Stimulated activated CD4-positive, alpha-beta T cell treated with anti-CD3 and anti-CD28 coated beads, Interleukin-15, amount 100 ng/mL, for 1 hour (primary cell): ENCODE measurements around the gene NGB.
"Not testable (repeated sequence)": the region's sequence is repeated elsewhere in the genome, so short reads cannot be mapped to it uniquely, and the experiment has no call there.

Experiments
- DNase-seq, 2 donors: peaks; one replicate each; pipeline ENCODE4 v3.0.0-alpha.2; 2020; ENCODE audit warnings: low read depth in 1 of 2, low spot score in 1 of 2

The NGB gene

DNA sequence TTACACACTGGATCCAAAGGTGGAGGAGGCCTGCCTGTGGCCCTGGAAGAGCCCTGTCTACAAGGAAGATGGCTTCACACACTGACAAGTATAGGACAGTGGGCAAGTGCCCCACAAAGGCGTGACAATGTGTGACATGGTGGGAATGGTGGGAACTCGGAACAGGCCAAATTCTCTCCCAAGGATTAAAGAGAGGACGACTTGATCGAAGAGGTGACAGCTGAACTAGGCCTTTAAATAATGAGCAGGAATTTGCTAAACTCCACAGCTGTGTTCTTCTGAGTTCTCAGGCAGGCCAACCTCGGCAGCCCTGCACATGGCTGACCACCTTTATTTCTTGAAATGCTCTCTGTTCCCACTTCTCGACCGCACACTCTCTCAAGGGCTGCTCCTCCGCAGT, 25.9 kb upstream of the NGB start:
- DNase-seq = no peak

DNA sequence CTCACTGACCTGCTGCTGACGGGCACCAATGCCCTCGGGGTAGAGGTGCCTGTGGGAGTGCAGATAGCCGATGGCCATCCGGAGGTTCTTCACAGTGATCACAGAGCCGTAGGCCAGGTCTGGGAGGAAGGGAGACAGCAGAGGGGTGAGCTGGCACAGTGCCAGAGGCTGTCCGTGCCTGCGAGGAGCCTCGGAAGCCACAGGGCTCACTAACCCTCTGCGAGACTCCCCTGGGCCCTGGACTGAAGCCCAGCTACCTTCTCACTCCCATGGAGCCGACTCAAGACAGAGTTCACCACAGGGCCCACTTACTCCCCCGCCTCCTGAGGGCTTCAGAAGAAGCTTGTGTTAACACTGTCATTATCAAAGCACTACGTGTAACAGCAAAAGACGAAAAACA, 25.1 kb upstream of the NGB start:
- DNase-seq = no peak

DNA sequence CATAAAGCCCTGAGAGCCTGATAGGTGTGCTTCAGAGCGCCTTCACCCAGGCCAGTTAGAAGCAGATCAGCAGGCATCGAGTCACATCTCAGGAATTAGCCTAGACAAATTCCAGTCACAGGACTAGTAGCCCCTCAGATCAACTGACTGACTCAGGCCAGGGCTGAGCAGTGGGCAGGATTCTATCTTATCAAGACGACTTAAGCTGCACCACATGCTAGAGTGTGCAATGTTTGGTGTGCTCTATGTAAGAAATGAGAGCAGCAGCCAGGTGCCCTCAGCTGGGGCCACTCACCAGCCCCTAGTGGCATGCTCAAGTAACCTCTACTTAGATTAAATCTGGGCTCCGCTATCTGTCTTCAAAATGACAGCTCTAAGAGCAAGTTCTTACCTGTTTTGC, 19.7 kb upstream of the NGB start:
- DNase-seq = no peak

DNA sequence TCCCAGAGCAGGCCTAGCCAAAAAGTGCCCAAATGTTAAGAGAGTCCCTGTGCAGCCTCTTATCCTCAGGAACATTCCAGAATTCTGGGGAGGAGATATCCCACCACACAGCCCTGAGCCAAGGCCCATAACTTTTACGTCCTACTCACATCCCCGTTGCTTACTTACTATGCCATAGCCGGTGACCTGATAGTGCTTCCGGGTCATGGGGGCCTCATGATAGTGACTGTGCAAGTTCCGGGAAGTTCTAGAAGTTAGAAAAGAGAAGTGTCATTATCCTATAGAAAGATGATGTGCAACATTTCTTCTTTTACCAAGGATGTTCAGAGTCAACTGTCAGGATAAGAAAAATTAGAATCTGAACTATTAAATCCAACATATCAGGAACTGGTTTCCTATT, 15.6 kb upstream of the NGB start:
- no peak for DNase-seq

DNA sequence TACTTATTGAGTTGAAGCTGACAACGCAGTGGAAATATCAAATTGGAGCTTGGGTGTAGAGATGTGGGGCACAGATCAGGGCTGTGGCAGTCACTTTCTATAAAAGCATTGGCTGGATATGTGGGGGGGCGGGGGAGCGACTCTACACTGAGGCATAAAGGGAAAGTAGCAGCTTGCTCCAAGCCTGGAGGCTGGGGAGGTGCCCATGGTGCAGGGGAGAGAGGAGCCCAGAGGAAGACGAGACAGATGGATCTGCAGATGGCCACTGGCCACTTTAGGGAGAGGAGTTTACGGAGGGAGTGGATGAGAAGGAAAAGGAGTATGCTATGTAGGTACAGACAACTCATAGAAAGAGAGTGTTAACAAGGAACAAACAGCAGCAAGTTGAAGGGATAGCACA, 13.5 kb upstream of the NGB start:
- DNase-seq = no peak

DNA sequence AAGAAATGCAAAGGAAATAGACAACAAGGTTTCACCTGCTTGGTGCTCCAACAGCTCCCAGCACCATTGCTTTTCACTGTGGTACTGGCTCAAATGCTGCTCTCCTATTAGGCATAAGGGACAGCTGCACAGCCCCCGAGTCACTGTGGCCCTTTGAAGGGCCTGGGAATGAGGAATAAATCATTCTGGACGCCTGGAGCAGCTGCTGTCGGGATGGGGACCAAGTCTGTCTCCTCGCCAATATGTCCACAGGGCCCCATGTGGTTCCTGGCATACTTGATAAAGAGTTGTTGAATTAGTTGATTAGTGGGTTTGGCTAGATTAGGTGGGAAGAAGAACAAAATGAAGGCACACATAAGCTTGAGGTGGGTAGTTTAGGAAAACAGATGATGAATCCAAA, 13.1 kb upstream of the NGB start:
- no peak for DNase-seq

DNA sequence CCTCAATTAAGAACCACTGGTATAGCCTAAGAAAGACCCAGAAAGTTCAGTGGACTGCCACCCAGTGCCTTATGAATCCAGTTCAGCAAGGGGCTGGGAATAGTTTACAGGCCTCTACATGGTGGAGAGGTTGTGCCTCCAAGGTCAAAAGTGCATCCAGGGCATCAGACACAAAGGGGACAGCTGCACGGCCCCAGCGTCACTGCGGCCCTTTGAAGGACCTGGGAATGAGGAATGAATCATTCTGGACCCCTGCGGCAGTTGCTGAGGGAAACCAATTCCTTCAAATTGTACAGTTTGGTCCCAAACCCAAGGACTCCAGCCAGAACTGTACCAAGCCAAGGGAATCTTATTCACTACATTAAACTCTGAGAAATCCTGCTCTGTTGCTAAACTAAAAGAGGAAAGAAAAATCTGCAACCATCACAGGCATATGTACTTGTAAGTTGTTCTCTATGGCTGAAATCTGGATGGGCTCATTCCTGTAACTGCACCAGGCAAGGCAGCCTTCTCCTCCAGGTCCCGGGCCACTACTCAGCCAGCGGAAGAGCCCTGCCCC, 10.9 kb upstream of the NGB start:
- DNase-seq = no peak

DNA sequence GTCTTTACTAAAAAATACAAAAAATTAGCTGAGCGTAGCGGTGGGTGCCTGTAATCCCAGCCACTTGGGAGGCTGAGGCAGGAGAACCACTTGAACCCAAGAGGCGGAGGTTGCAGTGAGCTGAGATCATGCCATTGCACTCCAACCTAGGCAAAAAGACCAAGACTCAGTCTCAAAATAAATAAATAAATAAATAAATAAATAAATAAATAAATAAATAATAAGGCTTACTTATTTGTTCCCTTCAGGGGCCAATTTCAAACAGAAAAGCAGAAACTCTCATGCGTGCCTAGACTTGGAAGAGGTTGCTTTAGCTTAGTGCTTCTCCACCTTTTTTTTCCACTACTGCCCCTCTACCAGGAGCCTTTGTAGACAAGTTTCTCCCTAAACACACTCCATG, 9.9 kb upstream of the NGB start:
- not testable (repeated sequence) for DNase-seq

DNA sequence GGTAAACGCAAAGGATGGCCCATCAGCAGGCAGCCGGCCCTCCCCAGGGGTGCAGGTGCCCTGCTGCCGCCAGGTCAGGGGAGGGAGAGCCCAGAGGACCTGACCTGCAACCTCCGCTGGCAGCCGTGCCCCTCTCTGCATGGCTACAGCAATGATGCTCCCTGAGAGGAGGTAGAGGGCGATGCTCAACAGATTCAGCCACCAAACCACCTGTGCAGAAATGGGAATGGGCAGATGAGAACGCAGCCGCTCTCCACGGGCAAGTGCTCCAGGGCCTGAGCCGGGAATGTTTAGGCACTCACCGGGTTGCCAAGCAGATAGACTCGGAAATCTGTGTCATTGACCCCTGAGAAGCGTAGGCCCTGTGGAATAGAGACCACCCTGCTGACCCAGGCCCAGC, 8.7 kb upstream of the NGB start:
- DNase-seq = no peak

DNA sequence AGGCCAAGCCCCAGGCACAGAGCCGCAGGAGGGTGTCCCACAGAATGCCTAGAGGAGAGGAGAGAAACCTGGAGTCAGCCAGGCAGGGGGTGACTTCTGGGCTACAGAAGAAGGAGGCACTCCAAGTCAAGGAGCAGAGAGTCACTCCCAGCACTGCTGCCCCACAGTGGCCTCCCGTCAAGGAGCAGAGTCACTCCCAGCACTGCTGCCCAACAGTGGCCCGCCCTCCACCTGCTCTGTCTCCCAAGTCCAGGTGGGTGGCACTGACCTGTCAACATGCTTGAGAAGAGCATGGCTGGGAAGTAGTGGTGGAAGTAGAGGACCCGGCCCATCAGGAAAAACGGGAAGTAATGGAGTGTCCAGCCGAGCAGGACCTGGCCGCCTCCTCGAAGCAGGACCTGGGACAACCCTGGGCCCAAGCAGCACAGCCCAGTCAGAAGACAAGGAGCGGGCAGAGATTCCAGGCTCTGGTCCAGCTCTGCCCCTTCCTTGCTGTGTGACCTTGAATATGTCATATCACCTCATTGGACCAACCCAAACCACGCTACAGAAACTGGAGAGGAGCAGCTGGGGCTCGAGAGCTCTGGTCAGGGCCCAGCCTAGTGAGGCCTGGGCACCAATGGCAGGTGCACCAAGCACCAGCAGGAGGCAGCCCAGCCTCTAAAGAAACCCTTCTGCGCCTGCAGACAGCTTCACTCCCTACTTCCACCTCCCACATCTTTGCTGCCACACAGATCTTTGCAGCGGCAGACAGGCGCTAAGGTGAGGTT, 7.6 kb upstream of the NGB start:
- DNase-seq = no peak

DNA sequence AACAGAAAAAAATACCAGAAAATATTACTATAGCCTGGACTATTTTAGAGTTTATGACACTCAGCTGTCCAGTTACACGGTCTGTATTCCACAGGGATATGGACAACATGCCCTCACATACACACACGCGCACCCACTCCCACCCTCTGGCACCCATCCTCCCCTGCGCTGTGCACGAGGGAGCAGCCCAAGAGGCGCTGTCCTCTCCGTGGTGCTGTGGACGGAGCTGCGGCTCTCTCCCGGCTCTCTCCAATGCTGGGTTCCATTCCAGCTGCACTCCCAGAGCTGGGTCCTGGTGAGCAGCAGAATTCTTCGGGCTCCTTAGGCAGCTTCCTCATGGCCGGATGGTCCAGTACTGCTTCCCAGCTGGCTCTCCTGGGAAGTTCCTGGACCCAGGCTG, 6.0 kb upstream of the NGB start:
- no peak for DNase-seq

DNA sequence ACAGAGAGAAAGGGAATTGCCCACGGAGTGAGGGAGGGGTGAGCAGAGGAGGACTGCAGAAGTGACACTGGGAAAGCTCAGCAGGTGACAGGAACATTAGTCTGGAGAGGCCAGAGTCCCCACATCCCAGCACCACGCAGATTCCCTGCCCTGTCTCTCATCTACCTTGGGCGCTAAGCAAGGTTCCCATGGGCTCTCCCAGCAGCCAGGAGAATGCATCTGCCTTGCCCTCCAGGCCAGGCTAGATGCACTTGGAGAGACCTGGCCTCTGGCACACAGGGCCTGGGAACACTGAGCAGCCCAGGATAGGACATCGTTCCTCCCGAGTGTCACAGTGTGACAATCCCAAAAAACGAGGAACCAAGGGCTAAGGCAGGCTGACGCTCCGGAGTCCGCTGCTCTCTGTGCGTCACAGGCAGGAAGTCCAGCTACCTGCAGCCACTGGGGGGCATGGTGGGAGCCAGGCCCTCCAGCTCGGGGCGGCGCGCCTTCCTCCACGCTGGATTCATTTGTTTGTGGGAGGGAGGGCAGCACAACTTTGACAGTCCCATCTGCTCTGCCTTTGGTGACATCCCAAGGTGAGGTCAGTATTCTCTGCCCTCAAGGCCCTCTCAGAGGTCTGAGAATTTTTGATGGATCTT, 5.4 kb upstream of the NGB start:
- no peak for DNase-seq

DNA sequence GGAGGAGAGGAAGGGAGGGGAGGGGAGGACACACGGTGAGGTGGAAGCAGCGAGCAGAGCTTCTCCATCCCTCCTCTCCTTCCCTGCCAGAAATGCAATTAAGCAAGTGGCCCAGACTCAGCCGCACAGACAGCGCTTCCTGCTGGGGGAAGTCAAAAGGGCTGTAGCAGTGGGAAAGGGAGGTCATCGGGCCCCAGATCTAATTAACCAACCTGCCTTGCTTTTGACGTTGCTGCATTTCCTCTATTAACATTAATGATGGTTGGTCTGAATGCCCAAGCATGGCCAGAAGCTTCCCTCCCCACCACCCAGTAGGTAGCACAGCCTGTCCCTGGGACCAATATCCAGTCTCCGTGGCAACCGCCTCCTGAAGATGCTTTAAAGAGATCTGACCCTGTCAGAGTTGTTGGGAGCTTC, 4.6 kb upstream of the NGB start:
- no peak for DNase-seq

DNA sequence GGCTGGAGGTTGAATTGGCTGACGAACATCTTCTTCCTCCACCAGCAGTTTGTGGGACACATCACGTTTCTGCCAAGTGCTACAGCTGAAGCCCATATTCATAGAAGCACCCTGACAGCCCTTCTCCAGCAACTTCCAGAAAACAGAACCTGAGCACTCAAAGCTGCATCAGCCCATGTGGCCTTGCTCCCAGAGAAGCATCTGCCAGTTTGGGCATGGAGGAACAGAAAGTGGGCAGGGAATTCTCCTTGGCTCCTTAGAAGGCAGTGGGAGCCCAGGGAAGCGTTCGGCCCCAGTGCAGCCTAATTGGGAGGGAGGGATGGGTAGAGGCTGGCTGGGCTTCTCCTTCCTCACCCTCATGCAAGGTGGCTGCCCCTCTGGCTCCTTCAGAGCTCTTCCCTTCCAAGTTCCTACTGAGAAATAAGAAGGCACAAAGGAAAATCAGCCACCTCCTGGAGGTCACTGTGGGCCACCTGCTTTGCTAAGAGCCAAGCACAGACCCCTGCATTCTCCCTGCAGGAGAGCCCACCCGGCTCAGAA, 4.1 kb upstream of the NGB start:
- no peak for DNase-seq

DNA sequence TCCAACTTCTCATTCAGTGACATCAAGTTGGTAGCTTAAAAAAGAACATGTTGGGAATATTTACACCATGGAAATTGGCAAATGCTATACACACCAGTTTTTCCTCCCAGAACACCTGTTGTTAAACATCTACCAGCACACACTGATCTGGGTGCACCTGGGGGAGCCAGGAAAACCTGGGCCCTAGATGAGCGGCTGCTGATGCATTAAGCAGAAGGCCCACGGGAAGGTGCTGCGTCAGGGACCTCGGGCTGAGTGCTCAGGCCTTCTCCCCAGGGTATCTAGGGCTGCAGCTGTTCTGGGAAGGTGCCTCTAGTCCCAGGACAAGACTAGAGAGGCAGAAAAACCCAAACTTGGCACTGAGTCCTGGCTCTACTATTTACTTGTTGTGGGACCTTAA, 2.8 kb upstream of the NGB start:
- DNase-seq = no peak

DNA sequence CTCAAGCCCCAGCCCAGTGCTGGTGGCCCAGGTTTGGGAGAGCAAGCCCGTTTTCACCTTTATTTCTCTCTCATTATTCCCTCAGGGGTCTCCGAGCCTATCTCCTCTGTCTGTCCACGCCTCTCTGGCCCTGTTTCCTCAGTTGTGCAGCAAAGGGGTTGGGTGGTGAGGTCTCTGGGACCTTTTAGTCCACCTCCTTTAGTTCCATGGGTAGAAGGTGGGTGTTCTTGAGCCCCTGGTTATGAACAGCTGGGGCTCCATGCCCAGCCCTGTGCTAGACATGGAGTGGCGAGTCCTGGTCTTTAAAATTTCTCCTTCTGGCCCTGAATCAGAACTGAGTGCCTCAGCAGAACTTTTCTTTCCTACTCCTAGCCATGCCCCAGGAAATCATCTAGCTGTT, 1.3 kb upstream of the NGB start:
- no peak for DNase-seq

DNA sequence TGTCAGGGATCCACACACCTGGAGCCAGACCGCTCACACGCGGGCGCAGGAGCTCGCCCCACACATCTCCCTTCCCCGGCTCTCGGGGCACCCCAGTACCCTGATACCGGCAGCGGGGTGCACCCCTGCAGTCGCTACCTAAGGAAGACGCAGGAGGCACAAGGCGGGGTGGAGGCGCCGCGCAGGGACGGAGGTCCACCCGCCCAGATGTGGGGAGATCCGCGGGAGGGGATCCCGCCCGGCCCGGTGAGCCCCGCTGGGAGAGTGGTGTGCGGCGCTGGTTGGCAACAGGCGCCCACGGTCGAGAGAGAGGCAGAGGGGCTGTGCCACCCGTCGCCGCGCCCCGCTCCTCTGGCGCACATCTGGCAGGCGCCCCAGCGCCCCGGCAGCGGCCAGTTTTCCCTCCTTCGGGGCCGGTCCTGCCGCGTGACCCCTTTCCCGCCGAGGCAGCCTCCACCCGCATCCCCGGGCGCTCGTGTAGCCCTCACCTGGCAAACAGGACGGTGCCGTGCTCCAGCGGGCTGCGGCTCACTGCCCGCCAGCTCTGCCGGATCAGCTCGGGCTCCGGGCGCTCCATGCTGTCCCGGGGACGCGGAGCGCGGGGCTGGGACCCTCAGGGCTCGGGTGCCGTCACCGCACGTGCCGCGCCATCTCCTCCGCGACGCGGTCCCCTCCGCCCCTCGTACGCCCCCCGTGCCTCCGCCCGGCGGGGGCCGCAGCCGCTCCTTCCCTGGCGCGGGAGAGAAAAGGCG, 469 bp downstream of the NGB start:
- DNase-seq = no peak

DNA sequence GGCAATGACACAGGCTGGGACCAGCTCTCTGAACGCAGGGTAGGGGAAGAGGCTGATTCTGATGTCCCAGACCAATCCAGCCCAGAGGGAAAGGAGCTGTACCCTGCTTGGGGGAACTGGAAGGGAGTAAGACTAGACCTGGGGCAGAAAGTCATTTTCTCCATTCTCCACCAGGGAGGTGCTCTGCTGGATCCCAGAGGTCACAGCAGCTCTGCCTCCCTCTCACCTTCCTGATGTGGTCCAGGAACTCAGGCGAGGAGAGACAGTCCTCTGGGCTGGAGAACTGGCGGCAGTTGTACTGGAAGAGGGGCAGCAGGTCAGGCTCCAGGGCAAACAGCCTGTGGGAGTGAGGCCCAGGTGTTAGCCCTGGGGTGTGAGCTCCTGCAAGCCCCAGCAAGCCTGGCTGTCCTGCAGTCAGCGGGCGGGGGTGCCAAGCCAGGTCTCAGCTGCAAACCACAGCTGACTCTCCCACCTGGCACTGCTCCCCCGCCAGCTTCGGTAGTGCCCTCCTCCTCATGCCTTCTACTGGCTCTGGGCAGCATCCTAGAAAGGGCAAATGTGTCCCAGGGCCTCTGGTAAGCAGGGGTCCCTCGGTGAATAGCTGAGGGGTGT, 1.9 kb downstream of the NGB start:
- DNase-seq = no peak

DNA sequence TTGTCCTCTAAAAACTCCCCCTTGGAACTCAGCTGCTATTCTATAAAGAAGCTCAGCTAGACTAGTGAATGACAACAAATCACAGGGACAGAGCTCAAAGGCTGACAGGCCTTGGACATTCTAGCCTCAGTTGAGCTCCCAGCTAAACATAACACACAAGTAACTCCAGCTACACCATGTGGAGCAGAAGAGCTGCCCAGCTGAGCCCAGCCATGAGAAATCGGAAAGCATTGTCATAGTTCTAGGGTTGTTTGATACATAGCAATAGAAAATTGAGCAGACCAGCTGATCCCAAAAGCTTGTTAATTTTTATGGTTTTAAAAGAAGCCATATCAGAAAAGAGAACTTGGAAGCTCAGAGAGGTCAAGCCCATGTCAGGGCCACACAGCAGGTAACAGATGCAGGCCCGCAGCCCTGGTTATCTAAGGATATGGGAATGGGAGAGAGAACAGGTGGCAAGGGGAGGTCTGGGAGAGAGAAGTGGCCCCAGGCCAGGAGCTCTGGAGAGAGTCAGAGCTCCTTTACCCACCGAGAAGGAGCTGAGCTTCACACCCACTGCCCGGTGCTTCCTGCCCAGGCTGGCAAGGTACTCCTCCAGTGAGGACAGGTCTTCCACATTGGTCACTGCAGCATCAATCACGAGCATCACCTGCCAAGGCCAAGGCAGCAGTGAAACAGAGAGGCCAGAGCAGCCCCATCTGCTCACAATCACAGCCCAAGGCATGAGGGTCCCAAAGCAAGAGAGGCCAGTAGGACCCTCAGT, 2.9 kb downstream of the NGB start:
- DNase-seq = no peak

DNA sequence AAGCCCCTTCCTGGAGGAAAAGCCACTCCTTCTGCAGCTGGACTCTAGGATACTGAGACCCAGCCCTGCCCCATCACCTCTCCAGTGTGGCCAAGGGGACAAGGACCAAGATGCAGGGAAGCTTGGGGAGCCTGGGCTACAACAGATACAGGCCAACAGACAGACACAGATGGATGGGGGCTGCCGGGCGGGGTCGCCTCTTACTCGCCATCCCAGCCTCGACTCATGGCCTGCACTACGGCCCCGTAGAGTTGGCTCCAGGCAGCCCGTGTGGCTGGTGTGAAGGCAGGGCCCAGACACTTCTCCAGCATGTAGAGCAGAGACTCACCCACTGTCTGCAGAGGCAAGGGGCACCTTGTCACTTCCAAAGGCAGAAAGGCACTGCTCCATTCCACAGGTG, 4.7 kb downstream of the NGB start:
- no peak for DNase-seq
